Measurements from ENCODE around the gene HAND2.

Gene HAND2

DNA sequence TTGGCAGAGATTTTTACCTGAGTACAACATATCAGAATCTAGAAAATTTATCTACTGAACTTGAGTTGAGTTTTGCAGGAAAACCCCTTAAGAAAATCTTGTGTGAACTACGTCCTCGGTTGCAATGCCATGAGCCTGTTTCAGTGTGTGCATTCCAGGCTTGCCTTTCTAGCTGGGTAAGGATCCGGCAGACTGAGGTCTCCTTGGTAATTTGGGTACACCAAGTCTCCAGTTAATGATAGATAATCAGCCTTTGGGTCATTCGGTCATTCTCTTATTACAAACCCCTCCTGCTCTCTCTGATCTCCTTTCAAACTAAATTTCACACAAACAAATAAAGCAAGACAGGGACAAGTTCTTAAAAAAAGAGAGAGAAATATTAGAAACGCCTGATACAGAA is 5.9 kb upstream of the HAND2 start:
- DNase-seq = no peak

DNA sequence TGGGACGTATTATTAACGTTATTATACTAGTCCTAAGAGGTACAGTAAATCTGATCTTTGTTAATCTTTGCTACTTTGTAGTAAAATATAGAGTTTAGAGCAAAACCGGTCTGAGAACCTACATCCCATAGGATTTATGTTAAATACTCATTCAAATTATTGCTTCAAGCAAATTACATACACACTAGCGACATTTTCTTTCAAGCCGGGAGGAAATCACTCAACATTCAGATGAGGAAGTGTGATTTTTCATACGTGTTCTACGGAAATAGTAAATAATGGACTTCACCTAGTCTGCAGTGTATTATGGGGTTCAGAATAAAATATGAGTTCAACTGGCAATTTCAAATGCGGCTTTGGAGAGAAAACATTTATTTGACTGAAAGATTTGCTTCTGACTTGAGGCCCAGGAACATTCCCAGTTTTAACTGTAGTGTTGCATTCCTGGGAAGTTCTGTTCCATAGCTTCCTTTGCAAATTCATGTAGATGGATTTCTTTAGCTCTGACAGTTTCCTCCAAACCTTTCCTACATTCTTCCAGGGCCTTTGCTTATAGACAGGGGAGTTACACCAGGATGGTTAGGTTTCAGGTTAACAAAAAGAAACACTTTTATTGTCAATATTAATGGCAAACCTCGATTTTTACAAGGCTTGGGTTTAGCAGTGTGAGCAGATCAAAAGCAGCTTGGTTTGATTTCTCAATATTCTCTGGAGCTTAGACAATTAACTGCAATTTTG is 5.3 kb upstream of the HAND2 start:
- no peak for DNase-seq

DNA sequence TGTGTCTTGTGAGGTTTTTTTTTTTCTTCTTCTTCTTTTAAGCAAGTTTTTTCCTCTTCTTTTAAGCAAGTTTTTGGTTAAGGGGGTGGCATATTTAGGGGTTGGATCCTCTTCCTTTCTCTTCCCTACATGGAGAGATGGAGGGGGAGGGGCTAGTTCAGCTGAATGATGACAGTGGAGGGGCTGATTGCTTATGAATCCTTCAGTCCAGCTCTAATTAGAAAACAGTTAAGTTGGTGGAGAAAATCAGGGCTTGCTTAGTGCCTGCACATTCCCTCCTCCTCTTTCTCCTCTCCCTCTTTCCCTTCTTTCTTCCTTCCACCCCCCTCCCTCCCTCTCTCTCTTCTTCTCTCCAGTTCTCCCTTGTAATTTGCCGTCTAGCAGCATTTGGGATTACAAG is 4.4 kb upstream of the HAND2 start:
- DNase-seq = no peak

DNA sequence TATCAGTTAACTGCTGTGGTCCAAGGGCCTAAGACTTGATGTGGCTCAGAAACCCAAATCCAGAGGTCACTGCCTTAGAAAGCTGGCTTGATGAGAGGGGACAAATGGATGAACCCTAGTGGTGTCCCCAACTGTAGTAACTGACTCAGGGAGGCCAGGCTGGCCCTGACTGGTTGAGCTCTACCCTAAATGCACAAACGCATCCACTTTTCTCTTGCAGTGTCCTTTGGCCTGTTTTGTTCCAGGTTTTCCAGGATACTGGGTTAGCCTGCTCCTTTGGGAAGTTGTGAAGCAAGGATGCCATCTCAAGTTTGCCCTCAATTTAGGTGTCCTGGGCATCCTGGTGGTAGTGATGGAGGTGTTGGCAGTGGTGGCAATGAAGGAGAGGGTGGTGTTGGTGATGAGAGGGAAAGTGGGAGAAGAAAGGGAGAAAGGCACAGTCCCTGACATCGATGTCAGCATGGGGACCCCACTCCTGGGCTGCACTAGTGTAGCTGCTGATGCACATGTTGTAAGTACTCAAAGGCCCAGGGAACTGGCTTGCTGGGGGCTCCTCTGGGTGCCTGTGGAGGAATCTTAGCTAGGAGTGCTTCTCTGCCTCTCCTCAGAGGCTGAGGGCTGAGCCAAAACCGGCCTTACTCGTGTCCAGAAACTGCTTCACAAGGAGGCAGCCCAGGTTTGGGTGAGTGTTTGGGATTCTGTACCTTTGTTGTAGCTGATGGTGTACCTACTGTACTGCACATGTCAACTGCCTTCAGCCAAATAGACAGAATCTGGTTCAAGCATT is 2.9 kb upstream of the HAND2 start:
- no peak for DNase-seq

DNA sequence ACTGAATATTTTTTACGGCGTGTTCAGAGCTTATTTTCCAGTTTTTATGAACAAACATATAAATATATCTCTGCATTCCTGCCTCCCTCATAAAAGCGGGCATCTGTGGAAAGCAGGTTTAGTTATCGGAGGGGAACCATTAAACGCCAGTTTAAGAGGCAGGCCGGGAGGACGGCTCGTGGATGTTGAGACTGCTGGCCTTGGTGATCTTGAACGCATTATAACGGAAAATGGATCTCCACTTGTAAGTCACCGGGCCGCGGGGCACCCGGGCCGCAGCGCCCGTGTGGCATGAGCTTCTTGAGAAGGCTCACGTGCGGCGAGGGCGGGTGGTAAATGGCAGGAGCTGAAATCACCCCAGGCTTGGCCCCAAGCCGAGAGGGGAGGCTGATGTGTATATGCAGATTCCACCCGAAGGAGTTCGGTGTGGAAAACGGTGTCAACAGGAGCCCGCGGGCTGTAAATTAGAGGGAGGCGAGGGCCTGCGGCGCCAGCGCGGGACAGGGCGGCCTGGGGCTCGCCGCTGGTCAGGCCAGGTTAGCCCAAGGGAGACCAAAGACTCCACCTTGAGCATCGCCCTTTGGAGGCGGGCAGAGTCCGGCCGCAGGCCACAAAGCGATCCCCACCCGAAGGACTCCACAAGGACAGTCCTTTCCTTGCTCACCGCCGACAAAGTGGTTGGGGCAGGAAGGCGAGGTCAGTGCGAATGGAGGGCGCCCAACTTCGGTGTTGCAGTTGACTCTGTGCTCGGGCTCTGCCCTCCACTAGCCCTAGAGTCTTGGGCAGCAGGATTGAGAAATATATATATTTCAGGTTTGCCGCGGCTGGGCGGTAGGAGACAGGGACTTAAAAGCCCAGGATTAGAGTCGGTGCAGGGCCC is 1.3 kb upstream of the HAND2 start:
- DNase-seq = no peak

DNA sequence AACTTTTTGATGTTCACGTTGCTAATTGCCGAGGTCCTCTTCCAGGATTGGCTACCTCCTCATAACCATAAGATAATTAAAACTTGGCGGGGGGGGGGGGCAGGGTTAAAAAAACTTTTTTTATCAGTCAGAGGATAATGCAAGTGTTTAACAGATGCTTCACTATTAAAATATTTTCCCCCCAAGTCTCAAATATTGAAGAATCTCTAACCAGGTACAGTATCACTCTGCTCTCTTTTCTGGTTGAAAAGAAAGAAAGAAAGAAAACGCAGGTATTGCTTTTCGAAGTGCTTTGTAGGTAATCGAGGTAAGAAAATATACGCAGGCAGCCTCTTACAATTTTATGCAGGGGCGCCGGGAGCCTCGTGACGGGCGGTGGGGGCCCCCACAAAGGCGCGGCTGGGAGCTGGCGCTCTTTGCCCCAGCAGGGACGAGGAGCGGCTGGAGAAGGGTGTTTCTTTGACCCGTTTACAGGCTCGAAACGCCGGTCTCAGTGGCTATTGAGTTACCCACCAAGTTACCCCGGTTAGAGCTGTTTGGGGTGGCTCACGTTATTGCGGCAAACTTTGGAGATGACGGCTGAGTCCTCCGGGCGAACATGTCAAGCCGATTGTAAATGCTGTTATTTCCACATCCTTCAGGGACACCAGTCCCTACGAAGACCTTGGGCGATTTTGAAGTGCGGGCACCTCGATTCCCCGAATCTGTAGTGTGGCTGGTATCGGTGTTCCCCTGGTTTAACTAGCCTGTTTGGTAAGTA is 477 bp upstream of the HAND2 start:
- no peak for DNase-seq

DNA sequence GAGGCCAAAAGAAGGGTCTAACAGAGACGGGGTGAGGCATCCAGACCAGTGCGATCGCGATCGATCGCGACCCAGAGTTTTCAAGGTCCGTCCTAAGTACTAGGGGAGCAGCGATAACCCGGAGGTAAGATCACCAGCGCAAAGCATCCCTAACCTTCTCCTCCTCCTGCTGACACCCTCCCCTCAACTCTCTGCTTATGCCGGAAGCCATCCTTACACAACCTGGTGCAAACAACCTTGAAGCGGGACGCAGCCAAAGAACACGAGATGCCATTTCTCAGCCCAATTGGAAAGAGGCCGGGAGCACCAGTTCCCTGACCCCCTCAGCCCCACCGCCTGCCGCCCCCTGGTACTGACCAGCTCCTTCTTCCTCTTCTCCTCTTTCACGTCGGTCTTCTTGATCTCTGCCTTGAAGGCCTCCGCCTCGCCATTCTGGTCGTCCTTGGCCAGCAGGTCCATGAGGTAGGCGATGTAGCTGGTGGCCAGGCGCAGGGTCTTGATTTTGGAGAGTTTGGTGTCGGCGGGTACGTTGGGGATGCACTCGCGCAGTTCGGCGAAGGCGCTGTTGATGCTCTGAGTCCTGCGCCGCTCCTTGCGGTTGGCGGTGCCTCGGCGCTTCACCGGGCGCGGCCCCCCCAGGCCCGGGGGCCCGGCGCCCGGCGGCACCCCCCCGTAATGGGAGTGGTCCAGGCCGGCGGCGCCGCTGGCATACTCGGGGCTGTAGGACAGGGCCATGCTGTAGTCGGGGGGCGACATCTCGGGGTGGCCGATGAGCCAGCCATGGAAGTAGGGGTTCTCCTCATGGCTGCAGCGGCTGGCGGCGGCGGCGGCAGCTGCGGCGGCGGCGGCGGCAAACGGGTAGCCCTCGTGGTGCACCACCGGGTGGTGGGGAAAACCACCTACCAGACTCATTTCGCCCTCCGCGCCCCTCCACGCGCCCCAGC is 1.4 kb downstream of the HAND2 start:
- no peak for DNase-seq

DNA sequence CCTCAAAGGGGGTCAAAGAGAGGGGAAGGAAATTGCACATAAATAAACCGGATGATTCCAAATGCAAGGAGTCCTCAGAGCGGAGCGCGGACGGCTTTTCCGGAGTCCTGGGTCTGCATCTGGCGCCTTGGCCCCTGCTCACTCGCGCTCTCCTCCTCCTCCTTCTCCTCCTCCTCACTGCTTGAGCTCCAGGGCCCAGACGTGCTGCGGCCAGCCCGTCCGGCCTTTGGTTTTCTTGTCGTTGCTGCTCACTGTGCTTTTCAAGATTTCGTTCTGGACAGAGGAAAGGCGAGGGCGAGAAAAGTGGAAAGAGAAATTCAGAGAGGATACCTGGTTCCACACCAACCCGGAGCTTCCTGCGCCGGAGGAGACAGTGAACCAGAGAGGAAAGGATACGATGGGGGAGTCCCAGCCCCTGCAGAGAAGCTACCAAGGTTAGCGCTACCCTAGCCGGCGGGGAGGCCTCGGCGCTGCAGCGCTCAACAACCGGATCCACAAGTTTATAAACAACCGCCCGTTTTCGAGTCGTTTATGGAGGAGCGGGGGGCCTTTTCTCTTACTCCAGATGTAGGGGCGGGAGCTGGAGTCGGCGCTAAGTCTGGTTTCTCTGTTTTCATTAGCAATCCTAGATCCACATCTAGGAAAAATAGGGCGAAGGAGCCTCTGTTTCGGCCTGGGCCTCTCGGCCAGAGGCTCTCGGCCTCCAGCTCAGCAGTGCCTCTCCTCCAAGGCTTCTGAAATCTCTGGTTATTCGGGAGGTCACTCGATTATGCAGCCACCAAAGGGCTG is 2.7 kb downstream of the HAND2 start:
- no peak for DNase-seq

DNA sequence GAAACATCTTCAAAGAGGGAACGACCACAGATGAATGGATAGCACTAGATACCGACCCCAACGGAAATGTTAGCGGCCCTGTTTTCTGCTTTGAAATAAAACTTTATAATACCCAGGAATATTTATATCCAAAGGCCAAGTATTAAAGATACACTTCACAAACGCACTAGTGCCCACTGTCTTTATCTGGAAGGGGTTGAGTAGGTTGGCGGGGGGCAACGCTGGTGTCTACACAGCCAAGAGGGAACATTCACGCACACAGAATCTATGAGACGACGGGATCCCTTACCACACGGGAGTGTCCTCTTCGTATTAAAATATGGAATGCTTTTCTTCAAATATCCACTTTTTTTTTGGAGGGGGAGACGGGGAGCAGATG is 3.3 kb downstream of the HAND2 start:
- no peak for DNase-seq

DNA sequence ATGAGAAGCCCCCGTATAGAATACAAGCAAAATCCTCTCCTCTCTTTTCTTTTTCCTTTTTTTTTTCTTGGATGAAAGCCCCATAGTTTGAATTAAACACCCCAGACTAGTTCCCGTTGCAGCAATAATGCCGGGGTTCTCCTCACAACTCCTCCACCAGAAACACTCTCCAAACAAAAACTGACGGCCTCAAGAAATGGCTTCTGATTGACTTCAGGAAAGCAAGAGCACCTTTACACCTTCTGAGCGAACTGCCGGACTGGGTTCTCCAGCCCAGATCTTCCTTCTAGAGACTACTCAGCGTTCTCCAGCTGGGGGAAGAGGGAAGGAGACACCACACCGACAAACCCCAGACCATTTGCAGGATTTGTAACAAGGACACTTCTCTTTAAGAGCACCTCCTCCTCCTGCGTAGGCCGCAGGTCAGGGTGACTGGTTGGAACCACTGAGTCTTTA is 4.0 kb downstream of the HAND2 start:
- no peak for DNase-seq

DNA sequence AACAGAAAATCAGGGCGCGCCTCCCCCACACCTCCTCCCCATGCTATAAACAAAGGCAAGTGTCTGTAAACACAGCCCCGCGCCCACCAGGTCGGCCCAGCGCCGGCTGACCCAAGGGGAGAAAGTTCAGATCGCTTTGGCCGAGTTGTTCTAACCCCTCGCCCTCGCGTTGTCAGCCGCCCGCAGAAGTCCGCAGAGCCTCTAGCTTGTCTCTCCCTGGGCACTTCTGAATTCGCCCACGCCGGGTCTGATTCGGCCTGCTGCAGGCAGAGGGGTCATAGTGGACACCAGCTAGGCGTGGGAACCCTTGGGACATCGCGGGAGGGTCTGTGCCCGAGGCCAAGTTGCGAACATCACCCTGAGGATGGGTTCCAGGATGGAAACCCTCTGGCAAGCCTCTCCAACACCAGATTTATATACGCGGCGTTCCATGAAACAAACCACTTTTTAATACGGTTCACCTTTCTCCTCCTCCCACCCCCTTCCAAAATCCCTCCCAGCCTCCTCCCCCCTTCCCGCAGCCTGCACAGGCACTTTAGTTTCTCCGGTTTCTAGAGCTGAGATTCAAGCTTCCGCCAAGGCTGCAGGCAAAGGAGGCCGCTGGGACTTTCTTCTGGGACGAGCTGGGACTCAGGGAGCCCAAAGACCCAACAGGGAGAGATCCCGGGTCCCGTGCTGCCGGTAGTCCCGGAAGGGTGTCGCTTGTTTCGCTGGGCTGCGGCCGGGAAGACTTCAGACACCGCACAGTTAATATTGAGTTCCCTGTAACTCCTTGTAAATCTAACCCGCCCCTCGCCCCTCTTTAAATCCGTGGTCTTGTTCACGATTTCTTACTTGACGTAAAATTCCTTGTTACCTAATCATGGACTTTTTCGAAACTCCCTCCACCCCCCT is 4.7 kb downstream of the HAND2 start:
- no peak for DNase-seq

DNA sequence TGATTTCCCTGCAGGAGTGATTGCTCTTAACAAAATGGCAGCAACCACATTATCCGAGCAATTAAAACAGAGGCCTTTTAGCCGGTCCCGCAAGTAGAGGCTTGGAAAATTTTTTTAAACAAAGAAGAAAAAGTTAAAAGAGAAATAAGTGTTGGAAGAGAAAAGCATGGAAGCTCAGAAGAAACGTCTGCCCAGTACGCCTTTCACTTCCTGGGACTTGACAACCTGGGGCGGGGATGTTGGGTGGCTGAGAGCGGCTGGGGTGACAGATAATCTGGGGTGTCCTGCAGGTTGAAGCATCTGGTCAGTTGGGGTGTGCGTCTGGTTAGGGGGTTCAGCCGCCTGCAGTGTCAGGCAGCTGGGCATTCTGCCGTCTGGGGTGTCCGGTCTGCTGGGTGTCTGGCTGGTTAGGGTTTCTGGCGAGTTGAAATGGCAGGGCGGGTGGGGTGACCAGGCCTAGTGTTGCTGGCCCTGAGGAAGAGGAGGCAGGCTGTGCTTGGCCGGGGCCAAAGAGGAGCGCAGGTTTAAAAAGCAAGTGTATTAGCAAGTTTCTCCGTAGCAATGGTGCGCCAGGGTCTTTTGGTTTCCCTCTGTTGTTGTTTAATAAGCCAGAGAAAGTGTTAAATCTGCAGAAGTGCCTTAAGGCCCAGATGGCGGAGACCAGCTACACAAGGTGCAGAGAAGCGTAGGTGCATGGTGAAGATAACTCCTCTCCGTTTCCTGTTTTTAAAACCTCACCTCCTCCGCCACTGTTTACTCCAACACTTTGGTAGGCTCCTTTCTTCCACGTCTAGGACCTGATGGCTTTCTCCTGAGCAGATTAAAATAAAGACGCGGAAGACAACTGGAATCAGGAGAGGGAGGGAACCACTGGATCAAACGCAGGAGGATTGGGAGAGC is 5.6 kb downstream of the HAND2 start:
- no peak for DNase-seq

DNA sequence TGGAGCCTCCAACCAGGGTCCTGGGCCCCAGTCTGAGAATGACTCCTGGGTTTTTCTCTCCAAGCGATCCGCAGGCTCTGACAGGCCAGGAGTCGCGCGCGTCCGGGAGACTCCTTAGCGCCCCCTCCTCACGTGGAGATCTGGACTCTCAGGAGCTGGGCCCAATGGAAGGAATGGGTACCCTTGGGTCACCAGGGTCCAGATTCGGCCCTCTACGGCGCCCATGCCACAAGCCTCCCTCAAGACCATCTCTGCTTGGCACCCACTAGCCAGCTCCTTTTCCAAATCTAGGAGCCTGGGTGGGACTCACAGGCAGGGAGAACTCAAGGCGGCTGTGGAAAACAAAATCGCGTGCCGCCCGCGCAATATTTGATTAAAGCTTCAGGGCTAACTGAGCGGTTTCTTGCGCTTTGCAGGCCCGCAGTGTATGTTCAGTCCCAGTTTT is 7.1 kb downstream of the HAND2 start:
- DNase-seq = no peak

DNA sequence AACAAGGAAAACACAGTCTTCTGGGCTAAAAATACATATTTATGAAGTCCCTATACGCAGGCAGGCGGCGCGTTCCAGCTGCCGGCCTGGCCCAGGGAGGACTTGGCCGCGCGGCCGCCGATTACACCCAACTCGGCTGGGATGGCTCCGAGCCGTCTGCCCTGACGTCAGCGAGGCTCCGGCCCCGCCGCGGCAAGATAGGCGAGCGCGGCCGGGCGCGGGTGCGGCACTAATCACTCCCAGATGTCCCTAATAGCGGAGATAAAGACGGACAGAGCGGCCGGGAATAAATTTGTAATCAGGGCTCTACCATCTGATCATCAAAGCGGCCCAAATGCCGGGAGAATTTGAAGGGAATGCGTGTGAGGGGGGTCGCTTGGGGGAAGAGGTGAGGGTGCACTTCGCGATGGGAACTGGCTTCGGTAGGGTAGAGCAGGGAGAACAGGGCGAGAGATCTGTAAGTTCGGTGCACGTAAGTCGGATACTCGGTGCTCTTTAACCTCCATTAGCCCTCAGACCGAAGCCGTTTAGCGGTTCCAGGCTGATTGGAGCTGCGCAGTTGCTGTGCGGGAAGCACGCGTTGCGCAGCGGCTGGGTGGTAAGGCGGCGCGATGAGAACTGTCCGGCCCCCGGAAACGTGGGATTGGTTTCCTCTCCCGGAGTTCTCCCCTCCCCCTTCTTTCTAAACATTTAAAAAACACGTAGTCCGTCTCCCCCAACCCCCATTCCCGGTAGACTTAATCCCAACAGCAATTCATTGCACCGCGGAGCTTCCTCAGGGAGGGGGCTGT is 7.7 kb downstream of the HAND2 start:
- no peak for DNase-seq

DNA sequence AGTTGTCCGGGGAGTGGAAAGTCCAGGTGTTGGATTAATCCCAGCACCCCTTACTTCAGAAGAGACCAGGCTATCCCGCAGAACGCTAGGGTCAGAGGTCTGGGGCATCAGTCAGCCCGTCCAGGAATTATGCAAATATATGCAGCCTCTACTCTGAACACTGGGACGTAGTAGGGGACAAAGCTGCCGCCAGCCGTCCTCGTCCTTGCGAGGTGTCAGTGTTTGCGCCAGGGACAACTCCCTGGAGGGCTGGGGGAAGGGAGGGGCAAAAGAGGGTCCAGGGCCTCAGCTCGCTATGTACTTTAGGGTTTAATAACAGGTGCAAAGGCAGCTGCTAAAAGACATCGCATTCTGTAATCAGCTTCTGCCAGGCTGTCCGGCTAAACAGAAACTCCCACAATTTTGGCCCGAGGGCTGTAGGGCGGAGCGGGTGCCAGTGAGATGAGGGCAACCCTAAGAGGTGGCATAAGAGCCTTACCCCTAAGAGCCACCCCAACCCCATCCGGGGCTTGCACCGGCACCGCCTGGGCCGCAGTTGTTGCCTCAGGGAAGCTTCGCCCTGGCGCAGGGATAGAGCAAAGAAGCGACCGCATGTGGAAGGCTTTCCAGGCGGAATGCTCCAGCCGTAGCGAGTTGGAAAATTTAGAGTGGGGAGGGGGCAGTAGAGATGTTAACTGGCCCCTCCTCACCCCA is 8.4 kb downstream of the HAND2 start:
- no peak for DNase-seq

DNA sequence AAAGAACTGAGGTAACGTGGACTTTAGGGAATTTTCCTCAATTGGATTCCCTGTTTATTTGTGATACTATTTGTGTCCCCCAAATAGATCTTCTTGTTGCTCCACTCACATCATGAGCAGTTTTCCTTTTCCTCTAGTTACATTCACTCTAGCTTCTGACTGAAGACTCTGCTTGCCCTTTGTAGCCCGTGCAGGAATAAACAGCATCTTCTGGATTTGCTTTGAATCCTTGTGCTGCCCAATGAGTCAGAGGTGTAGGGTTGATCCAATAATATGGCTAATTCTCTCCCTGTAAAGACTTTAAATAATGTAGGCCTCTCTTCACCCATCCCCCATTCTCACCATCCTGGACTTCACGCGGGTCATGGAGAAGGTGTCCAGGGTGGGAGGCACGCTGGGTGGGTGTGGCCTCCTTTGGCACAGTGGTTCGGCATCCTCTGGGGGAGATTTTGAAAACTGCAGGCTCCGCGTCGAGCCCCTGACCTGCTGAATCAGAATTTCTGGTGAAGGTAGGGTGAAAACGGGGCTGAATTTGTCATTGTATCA is 9.0 kb downstream of the HAND2 start:
- DNase-seq = no peak
